Peyer's patch (tissue), 4 donors: ENCODE data around the gene TCP11L2. TPM values are rescaled to one million over a fixed set of nuclear protein-coding genes. Genes with fewer than 3 reads are reported as not detected.
A peak's percentile ranks its signal among the peaks of the same experiment; 100 is the strongest.
"Not testable (repeated sequence)": the region's sequence is repeated elsewhere in the genome, so short reads cannot be mapped to it uniquely, and the experiment has no call there.

Source experiments
- DNase-seq, 3 donors: peaks; one replicate each; pipeline ENCODE4 v3.0.0-alpha.2; 2017 to 2019
- H3K27ac ChIP-seq, 4 donors: fragments of 200-600 bp; sonication (generic); one replicate each; pipeline ENCODE4 v1.5.1; 2016 to 2019
- H3K27me3 ChIP-seq, 2 donors: fragments of 200-600 bp; sonication (generic); one replicate each; pipeline ENCODE4 v1.5.1; 2019
- H3K36me3 ChIP-seq, 3 donors: fragments of 200-600 bp; sonication (generic); one replicate each; pipeline ENCODE4 v1.5.1; 2016 to 2019
- H3K4me1 ChIP-seq, 4 donors: fragments of 200-600 bp; sonication (generic); one replicate each; pipeline ENCODE4 v1.5.1; 2016 to 2019
- H3K4me3 ChIP-seq, 4 donors: fragments of 200-600 bp; sonication (generic); 1 replicate in 3 of 4; 2 replicates in 1 of 4; pipeline ENCODE4 v1.5.1; 2016 to 2019; ENCODE audit warnings: mild to moderate bottlenecking in 1 of 4
- H3K9me3 ChIP-seq, 4 donors: fragments of 200-600 bp; sonication (generic); one replicate each; pipeline ENCODE4 v1.5.1; 2016 to 2019; ENCODE audit warnings: mild to moderate bottlenecking in 1 of 4
- CTCF ChIP-seq, 6 experiments: fragments of 450-650 bp in 4 of 6; fragments of 200-600 bp in 2 of 6; sonication (generic) in 1 of 6; IDR thresholded peaks; one replicate each; pipeline ENCODE4 v1.5.1; 2017 to 2019; ENCODE audit warnings: antibody characterized with exemption in 6 of 6, mild to moderate bottlenecking in 3 of 6, moderate library complexity in 1 of 6
- POLR2A ChIP-seq, 2 donors: fragments of 450-650 bp; IDR thresholded peaks; one replicate each; pipeline ENCODE4 v1.5.1; 2017; ENCODE audit warnings: antibody characterized with exemption in 2 of 2, mild to moderate bottlenecking in 2 of 2, moderate library complexity in 2 of 2
- total RNA-seq, 4 donors: library from RNA; depleted of rRNA; stranded (reverse); fragments of >200 nt; gene quantifications; one replicate each; pipeline ENCODE4 v1.1.0, GENCODE V29; 2016

TCP11L2 gene
- total RNA-seq, 4 donors from 2014 or later = 39.9 to 63.5 (median 48.9) TPM

GRCh38 chr12:106311139-106311538 is 8.6 kb downstream of the TCP11L2 start:
- Histone ChIP-seq H3K27ac (no peak overlapping the region), H3K4me3 (no peak overlapping the region), H3K36me3 (peaks cover 0 to 32% (median 0%) of the 10 kb centered on the region in 3 donors), H3K27me3 (no peaks in the 10 kb centered on the region), H3K4me1 (peaks cover 0 to 39% (median 4%) of the 10 kb centered on the region in 4 donors), H3K9me3 (no peaks in the 10 kb centered on the region)
- DNase-seq = no peak
- TF ChIP-seq POLR2A (IDR thresholded peaks at IDR 0.05) = no peak
- TF ChIP-seq CTCF (IDR thresholded peaks at IDR 0.05) = no peak

GRCh38 chr12:106313413-106313812 is 10.9 kb downstream of the TCP11L2 start:
- not testable (repeated sequence) for H3K27me3 ChIP-seq, DNase-seq, H3K4me3 ChIP-seq, H3K27ac ChIP-seq, H3K9me3 ChIP-seq
- Histone ChIP-seq H3K4me1 (peaks cover 0 to 17% (median 0%) of the 10 kb centered on the region in 4 donors), H3K36me3 (peaks cover 0 to 54% (median 0%) of the 10 kb centered on the region in 3 donors)

- Histone ChIP-seq H3K36me3 (peaks cover 0 to 74% (median 0%) of the 10 kb centered on the region in 3 donors), H3K4me1 (no peaks in the 10 kb centered on the region), H3K27me3 (no peaks in the 10 kb centered on the region), H3K4me3 (no peak overlapping the region), H3K27ac (no peak overlapping the region), H3K9me3 (no peaks in the 10 kb centered on the region)
- peak in 1 of 6 experiments; percentile 3 for TF ChIP-seq CTCF (IDR thresholded peaks at IDR 0.05)
- TF ChIP-seq POLR2A (IDR thresholded peaks at IDR 0.05) = no peak
- no peak for DNase-seq
Measured at GRCh38 chr12:106315523-106315922, 13.0 kb downstream of the TCP11L2 start.

- peaks cover 0 to 90% (median 0%) of the 10 kb centered on the region in 3 donors for H3K36me3 ChIP-seq
- no peaks in the 10 kb centered on the region for H3K27me3 ChIP-seq
- H3K4me3 ChIP-seq = no peak overlapping the region
- TF ChIP-seq CTCF (IDR thresholded peaks at IDR 0.05) = no peak
- TF ChIP-seq POLR2A (IDR thresholded peaks at IDR 0.05) = no peak
- H3K27ac ChIP-seq = no peak overlapping the region
- no peak for DNase-seq
- no peaks in the 10 kb centered on the region for H3K4me1 ChIP-seq
- no peaks in the 10 kb centered on the region for H3K9me3 ChIP-seq
Measured at GRCh38 chr12:106317406-106318082, 15.0 kb downstream of the TCP11L2 start.

- Histone ChIP-seq H3K27me3 (no peaks in the 10 kb centered on the region), H3K9me3 (no peaks in the 10 kb centered on the region), H3K4me1 (no peaks in the 10 kb centered on the region)
Measured at GRCh38 chr12:106321139-106321850, 18.8 kb downstream of the TCP11L2 start.

More at GRCh38 chr12:106321139-106321850, 18.8 kb downstream of the TCP11L2 start:
- no peak overlapping the region for H3K27ac ChIP-seq
- TF ChIP-seq CTCF (IDR thresholded peaks at IDR 0.05) (no peak), POLR2A (IDR thresholded peaks at IDR 0.05) (no peak)
- H3K4me3 ChIP-seq = no peak overlapping the region
- peaks cover 0 to 95% (median 3%) of the 10 kb centered on the region in 3 donors for H3K36me3 ChIP-seq
- no peak for DNase-seq
